Activated T-cell treated with anti-CD3 and anti-CD28 coated beads, Interleukin-2, amount 50 U/mL, for 72 hours (primary cell): ENCODE measurements around the gene ASPDH. TPM values are rescaled to one million over a fixed set of nuclear protein-coding genes. Genes with fewer than 3 reads are reported as not detected.

Experiments
- ATAC-seq, 2 donors: fragments of 150-1000 bp; cut with Tn5 transposase; replicated peaks in 1 of 2; 2 replicates each; pipeline ENCODE4 v1.10.0; 2021; ENCODE audit warnings: moderate library complexity in 2 of 2, mild to moderate bottlenecking in 1 of 2
- DNase-seq, 2 donors: peaks; one replicate each; pipeline ENCODE4 v3.0.0; 2021 to 2022; ENCODE audit warnings: mixed read lengths in 1 of 2
- H3K27ac Mint-ChIP-seq: one replicate; pipeline ENCODE4 v1.8.0; 2022; ENCODE audit warnings: mild to moderate bottlenecking, moderate library complexity, mixed read lengths
- H3K27me3 Mint-ChIP-seq: one replicate; pipeline ENCODE4 v1.8.0; 2022; ENCODE audit warnings: low read depth, mixed read lengths
- H3K36me3 Mint-ChIP-seq, 2 donors: one replicate each; pipeline ENCODE4 v1.8.0; 2022; ENCODE audit warnings: mixed read lengths in 2 of 2, mild to moderate bottlenecking in 1 of 2; ENCODE audit not compliant: insufficient read depth in 2 of 2
- H3K4me1 Mint-ChIP-seq: one replicate; pipeline ENCODE4 v1.8.0; 2022; ENCODE audit warnings: low read depth, mixed read lengths
- H3K4me3 Mint-ChIP-seq, 2 donors: one replicate each; pipeline ENCODE4 v1.8.0; 2022; ENCODE audit warnings: mild to moderate bottlenecking in 2 of 2, mixed read lengths in 2 of 2, moderate library complexity in 2 of 2
- H3K9me3 Mint-ChIP-seq, 2 donors: one replicate each; pipeline ENCODE4 v1.8.0; 2022; ENCODE audit warnings: mixed read lengths in 2 of 2
- total RNA-seq, 2 donors: library from RNA; stranded (reverse); gene quantifications; one replicate each; pipeline ENCODE4 v1.2.3, GENCODE V29; 2022

The ASPDH gene
- total RNA-seq, 2 donors from 2014 or later = not detected

DNA sequence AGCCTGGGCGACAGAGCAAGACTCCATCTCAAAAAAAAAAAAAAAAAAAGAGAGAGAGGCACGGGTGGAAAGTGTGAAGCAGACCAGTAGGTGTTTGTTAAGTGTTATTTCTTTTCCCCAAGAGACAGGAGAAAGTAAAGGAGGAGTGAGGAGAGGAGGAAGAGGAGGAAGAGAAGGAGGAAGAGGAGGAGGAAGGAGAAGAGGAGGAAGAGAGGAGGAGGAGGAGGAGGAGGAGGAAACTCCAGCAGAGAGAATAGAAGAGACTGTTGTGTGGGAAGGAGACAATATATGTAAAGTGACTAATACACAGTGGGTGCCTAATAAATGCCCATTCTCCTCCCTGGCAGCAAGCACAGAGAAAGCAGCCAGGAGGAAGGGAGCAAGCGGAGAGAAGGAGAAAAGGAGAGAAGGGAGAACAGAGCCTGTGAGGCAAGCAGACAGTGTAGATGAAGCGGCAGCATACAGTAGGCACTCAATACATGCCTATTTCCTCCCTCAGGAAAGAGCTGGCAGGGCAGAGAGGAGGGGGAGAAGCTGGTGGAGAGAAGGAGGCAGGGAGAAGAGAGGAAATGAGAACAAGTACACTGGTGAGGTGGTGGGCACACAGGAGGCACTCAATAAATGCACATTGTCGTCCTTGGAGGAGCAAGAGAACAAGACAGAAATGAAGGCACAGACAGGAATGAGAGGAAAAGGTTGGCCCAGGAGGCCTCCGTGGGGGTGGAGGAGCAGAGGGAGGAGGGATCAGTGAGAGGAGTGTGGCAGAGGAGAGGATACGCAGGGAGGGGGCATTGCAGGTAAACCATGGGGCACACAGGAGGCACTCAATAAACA lies 19.3 kb downstream of the ASPDH start:
- DNase-seq = no peak
- Mint-ChIP-seq H3K27ac (no peak overlapping the region), H3K4me3 (no peak overlapping the region), H3K4me1 (peaks cover 13% of the 10 kb centered on the region), H3K27me3 (peaks cover 12% of the 10 kb centered on the region), H3K36me3 (no peaks in the 10 kb centered on the region), H3K9me3 (no peaks in the 10 kb centered on the region)
- no peak for ATAC-seq

DNA sequence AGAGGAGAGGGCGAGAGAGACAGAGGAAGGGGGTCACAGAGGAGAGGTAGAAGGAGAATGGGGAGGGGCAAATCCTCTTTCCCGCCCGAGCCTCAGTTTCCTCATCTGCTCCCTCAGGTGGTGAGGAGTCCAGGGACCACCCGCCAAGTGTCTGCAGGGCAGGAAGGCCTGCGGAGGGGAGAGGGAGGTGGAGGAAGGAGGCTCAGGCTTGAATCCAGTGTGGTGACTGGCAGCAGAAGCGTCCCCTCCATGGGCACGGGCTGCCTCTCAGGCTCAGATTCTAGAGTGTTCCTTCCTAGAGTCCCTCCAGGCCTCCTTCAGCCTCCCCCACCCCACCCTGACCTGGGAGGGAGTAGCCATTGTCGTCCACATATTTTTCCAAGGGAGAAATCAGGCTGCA lies 20.5 kb downstream of the ASPDH start:
- no peak overlapping the region for H3K27ac Mint-ChIP-seq
- H3K9me3 Mint-ChIP-seq = no peaks in the 10 kb centered on the region
- H3K27me3 Mint-ChIP-seq = peaks cover 12% of the 10 kb centered on the region
- H3K4me1 Mint-ChIP-seq = peaks cover 13% of the 10 kb centered on the region
- ATAC-seq (no peak), DNase-seq (no peak)
- H3K36me3 Mint-ChIP-seq = no peaks in the 10 kb centered on the region
- H3K4me3 Mint-ChIP-seq = no peak overlapping the region

GRCh38 chr19:50492303-50493052 lies 21.2 kb downstream of the ASPDH start:
- Mint-ChIP-seq H3K4me1 (peaks cover 19% of the 10 kb centered on the region), H3K27me3 (peaks cover 12% of the 10 kb centered on the region), H3K27ac (peak overlapping the region; percentile 58), H3K9me3 (no peaks in the 10 kb centered on the region), H3K4me3 (peak overlapping the region; percentile 19 to 52), H3K36me3 (no peaks in the 10 kb centered on the region)
- DNase-seq (peak; percentile 40 to 56), ATAC-seq (peak; percentile 86 to 93)

GRCh38 chr19:50490991-50491472 lies 22.7 kb downstream of the ASPDH start:
- Mint-ChIP-seq H3K27ac (no peak overlapping the region), H3K4me3 (no peak overlapping the region), H3K27me3 (peaks cover 12% of the 10 kb centered on the region), H3K4me1 (peaks cover 29% of the 10 kb centered on the region), H3K36me3 (peaks cover 0 to 5% of the 10 kb centered on the region in 2 donors), H3K9me3 (no peaks in the 10 kb centered on the region)
- DNase-seq = no peak
- no peak for ATAC-seq

- no peak for ATAC-seq
- H3K27me3 Mint-ChIP-seq = peaks cover 12% of the 10 kb centered on the region
- H3K4me1 Mint-ChIP-seq = peaks cover 29% of the 10 kb centered on the region
- no peak overlapping the region for H3K27ac Mint-ChIP-seq
- DNase-seq = no peak
- H3K9me3 Mint-ChIP-seq = peaks cover 0 to under 1% of the 10 kb centered on the region in 2 donors
- peaks cover under 1 to 9% of the 10 kb centered on the region in 2 donors for H3K36me3 Mint-ChIP-seq
- no peak overlapping the region for H3K4me3 Mint-ChIP-seq
Measured at GRCh38 chr19:50490411-50490811, 23.3 kb downstream of the ASPDH start.

GRCh38 chr19:50489461-50490011 lies 24.2 kb downstream of the ASPDH start:
- no peak for DNase-seq
- peaks cover 2 to 13% of the 10 kb centered on the region in 2 donors for H3K36me3 Mint-ChIP-seq
- H3K4me1 Mint-ChIP-seq = peaks cover 29% of the 10 kb centered on the region
- no peak for ATAC-seq
- H3K27me3 Mint-ChIP-seq = peaks cover 12% of the 10 kb centered on the region
- no peak overlapping the region for H3K4me3 Mint-ChIP-seq
- peaks cover 0 to 2% of the 10 kb centered on the region in 2 donors for H3K9me3 Mint-ChIP-seq
- no peak overlapping the region for H3K27ac Mint-ChIP-seq

- peaks cover 12% of the 10 kb centered on the region for H3K27me3 Mint-ChIP-seq
- no peak overlapping the region for H3K27ac Mint-ChIP-seq
- DNase-seq (no peak), ATAC-seq (no peak)
- peaks cover 29% of the 10 kb centered on the region for H3K4me1 Mint-ChIP-seq
- H3K4me3 Mint-ChIP-seq = no peak overlapping the region
- H3K9me3 Mint-ChIP-seq = peaks cover 0 to 2% of the 10 kb centered on the region in 2 donors
- peaks cover 2 to 13% of the 10 kb centered on the region in 2 donors for H3K36me3 Mint-ChIP-seq
Measured at GRCh38 chr19:50488389-50489194, 25.1 kb downstream of the ASPDH start.

- DNase-seq (peak; percentile 66 to 70), ATAC-seq (no peak)
- Mint-ChIP-seq H3K27ac (no peak overlapping the region), H3K36me3 (peaks cover 3 to 14% of the 10 kb centered on the region in 2 donors), H3K4me3 (no peak overlapping the region), H3K4me1 (peaks cover 23% of the 10 kb centered on the region), H3K27me3 (peaks cover 7% of the 10 kb centered on the region), H3K9me3 (peaks cover 0 to 2% of the 10 kb centered on the region in 2 donors)
Measured at GRCh38 chr19:50486823-50487515, 26.7 kb downstream of the ASPDH start.

- ATAC-seq (no peak), DNase-seq (no peak)
- Mint-ChIP-seq H3K36me3 (peaks cover 4 to 14% of the 10 kb centered on the region in 2 donors), H3K9me3 (peaks cover 0 to 2% of the 10 kb centered on the region in 2 donors), H3K4me1 (peaks cover 16% of the 10 kb centered on the region), H3K27me3 (no peaks in the 10 kb centered on the region), H3K4me3 (no peak overlapping the region), H3K27ac (no peak overlapping the region)
Measured at GRCh38 chr19:50485284-50485955, 28.3 kb downstream of the ASPDH start.

DNA sequence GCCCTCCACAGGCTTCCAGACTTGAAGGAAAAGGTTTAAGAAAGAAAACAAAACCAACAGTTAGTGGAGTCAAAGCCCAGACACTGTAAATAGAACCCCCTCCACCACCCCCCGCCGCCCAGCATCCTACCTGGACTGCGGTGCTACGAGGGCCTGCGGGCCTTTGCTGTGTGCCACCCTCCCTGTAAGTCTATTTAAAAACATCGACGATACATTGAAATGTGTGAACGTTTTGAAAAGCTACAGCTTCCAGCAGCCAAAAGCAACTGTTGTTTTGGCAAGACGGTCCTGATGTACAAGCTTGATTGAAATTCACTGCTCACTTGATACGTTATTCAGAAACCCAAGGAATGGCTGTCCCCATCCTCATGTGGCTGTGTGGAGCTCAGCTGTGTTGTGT lies 30.8 kb downstream of the ASPDH start:
- H3K36me3 Mint-ChIP-seq = peaks cover 7 to 14% of the 10 kb centered on the region in 2 donors
- no peak for DNase-seq
- no peak for ATAC-seq
- no peaks in the 10 kb centered on the region for H3K27me3 Mint-ChIP-seq
- peaks cover 21% of the 10 kb centered on the region for H3K4me1 Mint-ChIP-seq
- no peak overlapping the region for H3K27ac Mint-ChIP-seq
- no peak overlapping the region for H3K4me3 Mint-ChIP-seq
- peaks cover 0 to 2% of the 10 kb centered on the region in 2 donors for H3K9me3 Mint-ChIP-seq

- Mint-ChIP-seq H3K27me3 (no peaks in the 10 kb centered on the region), H3K4me3 (no peak overlapping the region), H3K9me3 (peaks cover 0 to 2% of the 10 kb centered on the region in 2 donors), H3K36me3 (peaks cover 7 to 16% of the 10 kb centered on the region in 2 donors), H3K4me1 (peaks cover 21% of the 10 kb centered on the region), H3K27ac (no peak overlapping the region)
- ATAC-seq (no peak), DNase-seq (no peak)
Measured at GRCh38 chr19:50482271-50482855, 31.4 kb downstream of the ASPDH start.
